Sigmoid colon (tissue), 7 donors: Measurements from ENCODE around the gene MEGF6. TPM values are rescaled to one million over a fixed set of nuclear protein-coding genes. Genes with fewer than 3 reads are reported as not detected.

Experiments
- DNase-seq: peaks from one replicate; pipeline ENCODE4 v3.0.0-alpha.2; 2019
- H3K27ac ChIP-seq, 4 donors: fragments of 200-600 bp; sonication (generic); one replicate each; pipeline ENCODE4 v1.5.1; 2016 to 2019; ENCODE audit warnings: mild to moderate bottlenecking in 1 of 4
- H3K27me3 ChIP-seq, 3 donors: fragments of 200-600 bp; sonication (generic); one replicate each; pipeline ENCODE4 v1.5.1; 2019; ENCODE audit warnings: mild to moderate bottlenecking in 1 of 3
- H3K36me3 ChIP-seq, 4 donors: fragments of 200-600 bp; sonication (generic); one replicate each; pipeline ENCODE4 v1.5.1; 2016 to 2019
- H3K4me1 ChIP-seq, 4 donors: fragments of 200-600 bp; sonication (generic); one replicate each; pipeline ENCODE4 v1.5.1; 2017 to 2019
- H3K4me3 ChIP-seq, 4 donors: fragments of 200-600 bp; sonication (generic); one replicate each; pipeline ENCODE4 v1.5.1; 2017 to 2019; ENCODE audit warnings: mild to moderate bottlenecking in 2 of 4, moderate library complexity in 1 of 4
- H3K9me3 ChIP-seq, 4 donors: fragments of 200-600 bp in 3 of 4; sonication (generic) in 3 of 4; one replicate each; pipeline versions ENCODE4 v1.5.1 to v1.6.1; 2013 to 2019
- CTCF ChIP-seq, 4 experiments: fragments of 450-650 bp in 3 of 4; fragments of 200-600 bp in 1 of 4; IDR thresholded peaks; one replicate each; pipeline ENCODE4 v1.5.1; 2016 to 2019; ENCODE audit warnings: antibody characterized with exemption in 4 of 4, mild to moderate bottlenecking in 3 of 4, moderate library complexity in 2 of 4
- EP300 ChIP-seq, 4 donors: sonication (generic); formaldehyde crosslinking; IDR thresholded peaks; one replicate each; pipeline ENCODE4 v1.6.1; 2017; ENCODE audit warnings: antibody characterized with exemption in 4 of 4
- POLR2A ChIP-seq, 2 donors: fragments of 450-650 bp; IDR thresholded peaks; one replicate each; pipeline ENCODE4 v1.6.1; 2016; ENCODE audit warnings: antibody characterized with exemption in 2 of 2, mild to moderate bottlenecking in 2 of 2, moderate library complexity in 2 of 2
- POLR2AphosphoS5 ChIP-seq, 4 donors: sonication (generic); formaldehyde crosslinking; IDR thresholded peaks; one replicate each; pipeline ENCODE4 v1.6.1; 2017; ENCODE audit warnings: antibody characterized with exemption in 4 of 4
- WGBS, 2 donors: extraction: QIAGEN DNeasy Blood & Tissue Kit; methylation state at CpG; one replicate each; pipeline ENCODE4 v1.1.7; 2013; 5-methylcytosine and 5-hydroxymethylcytosine counted together
- intact Hi-C: fragments of 100-400 bp; cut with DNase I; formaldehyde crosslinking; loops from one replicate; pipeline ENCODE4 v1.15.1; 2023
- polyA plus RNA-seq, 3 donors: library from polyadenylated mRNA; stranded (reverse); fragments of 200-250 nt; gene quantifications; one replicate each; pipeline ENCODE4 v1.2.3, GENCODE V29; 2013
- total RNA-seq, 4 donors: library from RNA; depleted of rRNA; stranded (reverse); fragments of >200 nt; gene quantifications; one replicate each; pipeline ENCODE4 v1.1.0, GENCODE V29; 2016
- donor health status: healthy with polysubstance abuse.
- donor health status: Bipolar disorder and iron deficiency.
- donor health status: healthy.

Gene MEGF6
- total and polyA plus RNA-seq, 7 donors, result 2.4 to 31.9 (median 7.8) TPM; not detected in 1

GRCh38 chr1:3504822-3505153, 106.5 kb downstream of the MEGF6 start:
- TF ChIP-seq CTCF (IDR thresholded peaks at IDR 0.05) (no peak), EP300 (IDR thresholded peaks at IDR 0.05) (no peak), POLR2A (IDR thresholded peaks at IDR 0.05) (no peak), POLR2AphosphoS5 (IDR thresholded peaks at IDR 0.05) (no peak)
- H3K9me3 ChIP-seq, result no peaks in the 10 kb centered on the region
- H3K36me3 ChIP-seq, result no peaks in the 10 kb centered on the region
- intact Hi-C loops, result no loop called here
- DNase-seq, result no peak
- no peaks in the 10 kb centered on the region for H3K27me3 ChIP-seq
- no peaks in the 10 kb centered on the region for H3K4me1 ChIP-seq
- 89 to 94% methylated on average over 7 of the region's 7 CpGs for WGBS, 2 donors
- H3K4me3 ChIP-seq, result no peak overlapping the region
- peak overlapping the region in 1 of 4 donors; percentile 27 for H3K27ac ChIP-seq

- Histone ChIP-seq H3K36me3 (no peaks in the 10 kb centered on the region), H3K27ac (peak overlapping the region in 1 of 4 donors; percentile 27), H3K9me3 (no peaks in the 10 kb centered on the region), H3K27me3 (no peaks in the 10 kb centered on the region), H3K4me1 (no peaks in the 10 kb centered on the region), H3K4me3 (no peak overlapping the region)
- peak; percentile 84 for DNase-seq
- intact Hi-C loops, result no loop called here
- 87 to 88% methylated on average over 31 of the region's 31 CpGs for WGBS, 2 donors
- TF ChIP-seq POLR2AphosphoS5 (IDR thresholded peaks at IDR 0.05) (peak in 1 of 4 donors; percentile 55), CTCF (IDR thresholded peaks at IDR 0.05) (no peak)
Measured at GRCh38 chr1:3504151-3504821, 107.0 kb downstream of the MEGF6 start.

- no peak for DNase-seq
- H3K9me3 ChIP-seq, result no peaks in the 10 kb centered on the region
- 86 to 87% methylated on average over 8 of the region's 8 CpGs for WGBS, 2 donors
- H3K36me3 ChIP-seq, result no peaks in the 10 kb centered on the region
- no peak overlapping the region for H3K27ac ChIP-seq
- H3K27me3 ChIP-seq, result no peaks in the 10 kb centered on the region
- H3K4me3 ChIP-seq, result no peak overlapping the region
- intact Hi-C loops, result no loop called here
- no peaks in the 10 kb centered on the region for H3K4me1 ChIP-seq
- TF ChIP-seq POLR2AphosphoS5 (IDR thresholded peaks at IDR 0.05), result no peak
- no peak for TF ChIP-seq EP300 (IDR thresholded peaks at IDR 0.05)
- no peak for TF ChIP-seq POLR2A (IDR thresholded peaks at IDR 0.05)
- no peak for TF ChIP-seq CTCF (IDR thresholded peaks at IDR 0.05)
Measured at GRCh38 chr1:3503525-3503886, 107.8 kb downstream of the MEGF6 start.

- H3K4me1 ChIP-seq, result no peaks in the 10 kb centered on the region
- H3K27me3 ChIP-seq, result no peaks in the 10 kb centered on the region
- no peak overlapping the region for H3K4me3 ChIP-seq
- no peak overlapping the region for H3K27ac ChIP-seq
- WGBS, 2 donors, result 61 to 85% methylated on average over 22 of the region's 22 CpGs
- H3K36me3 ChIP-seq, result no peaks in the 10 kb centered on the region
- intact Hi-C loops, result no loop called here
- TF ChIP-seq EP300 (IDR thresholded peaks at IDR 0.05) (no peak), POLR2AphosphoS5 (IDR thresholded peaks at IDR 0.05) (no peak), CTCF (IDR thresholded peaks at IDR 0.05) (no peak), POLR2A (IDR thresholded peaks at IDR 0.05) (no peak)
- no peaks in the 10 kb centered on the region for H3K9me3 ChIP-seq
- no peak for DNase-seq
Measured at GRCh38 chr1:3502641-3503524, 108.4 kb downstream of the MEGF6 start.
